Transverse colon (tissue), 4 donors: ENCODE results near the gene OGT. TPM values are rescaled to one million over a fixed set of nuclear protein-coding genes. Genes with fewer than 3 reads are reported as not detected.
A peak's percentile ranks its signal among the peaks of the same experiment; 100 is the strongest.

Experiments
- DNase-seq: peaks from one replicate; pipeline ENCODE4 v3.0.0-alpha.2; 2019
- H3K27ac ChIP-seq, 4 donors: fragments of 200-600 bp; sonication (generic); 2 replicates each; pipeline ENCODE4 v1.5.1; 2016 to 2018; ENCODE audit warnings: inconsistent platforms in 4 of 4
- H3K27me3 ChIP-seq: fragments of 200-600 bp; sonication (generic); 2 replicates; pipeline ENCODE4 v1.5.1; 2017; ENCODE audit warnings: inconsistent platforms
- H3K36me3 ChIP-seq, 4 donors: fragments of 200-600 bp; sonication (generic); 2 replicates each; pipeline ENCODE4 v1.5.1; 2017 to 2019; ENCODE audit warnings: inconsistent platforms in 4 of 4
- H3K4me1 ChIP-seq, 4 donors: fragments of 200-600 bp; sonication (generic); 2 replicates each; pipeline ENCODE4 v1.5.1; 2017 to 2020; ENCODE audit warnings: inconsistent platforms in 4 of 4
- H3K4me3 ChIP-seq, 4 donors: fragments of 200-600 bp; sonication (generic); 1 replicate in 1 of 4; 2 replicates in 3 of 4; pipeline versions ENCODE4 v1.5.1 to v1.6.1; 2017 to 2019; ENCODE audit warnings: inconsistent platforms in 4 of 4
- H3K9me3 ChIP-seq, 2 donors: fragments of 200-600 bp; sonication (generic); 2 replicates each; pipeline ENCODE4 v1.5.1; 2017 to 2019; ENCODE audit warnings: inconsistent platforms in 2 of 2
- CTCF ChIP-seq, 5 experiments: fragments of 200-600 bp in 3 of 5; fragments of 450-650 bp in 2 of 5; sonication (generic) in 3 of 5; IDR thresholded peaks; 1 replicate in 2 of 5; 2 replicates in 3 of 5; pipeline ENCODE4 v1.5.1; 2016 to 2017; ENCODE audit warnings: antibody characterized with exemption in 5 of 5, inconsistent platforms in 3 of 5, mild to moderate bottlenecking in 2 of 5, moderate library complexity in 1 of 5
- EP300 ChIP-seq: sonication (generic); formaldehyde crosslinking; IDR thresholded peaks from one replicate; pipeline ENCODE4 v1.6.1; 2017; ENCODE audit warnings: antibody characterized with exemption, low read depth
- POLR2A ChIP-seq: fragments of 450-650 bp; IDR thresholded peaks from one replicate; pipeline ENCODE4 v1.6.1; 2016; ENCODE audit warnings: antibody characterized with exemption, mild to moderate bottlenecking, moderate library complexity
- POLR2AphosphoS5 ChIP-seq, 3 donors: sonication (generic); formaldehyde crosslinking; IDR thresholded peaks; one replicate each; pipeline ENCODE4 v1.6.1; 2016; ENCODE audit warnings: antibody characterized with exemption in 3 of 3
- WGBS, 2 donors: methylation state at CpG; one replicate each; pipeline ENCODE4 v1.1.5; 2018; ENCODE audit warnings: low coverage in 1 of 2; 5-methylcytosine and 5-hydroxymethylcytosine counted together
- in situ Hi-C, 4 donors: fragments of 200-750 bp; cut with MboI; loops; one replicate each; pipeline versions ENCODE4 v1.15.0 to v1.15.1; 2017; ENCODE audit warnings: low sequenced_read_pairs in 3 of 4, low pct_ligation_motif_present in 1 of 4, low pct_unique_long_range_greater_than_20kb in 1 of 4
- intact Hi-C: fragments of 100-400 bp; cut with DNase I; formaldehyde crosslinking; loops from one replicate; pipeline ENCODE4 v1.15.1; 2023; ENCODE audit warnings: low total_unique reads
- total RNA-seq, 4 donors: library from RNA; depleted of rRNA; stranded (reverse); fragments of >200 nt; gene quantifications; one replicate each; pipeline ENCODE4 v1.1.0, GENCODE V29; 2016

The OGT gene
- total RNA-seq, 4 donors from 2014 or later, result 146 to 307 (median 237) TPM

- H3K4me1 ChIP-seq, result peaks cover 3 to 71% (median 19%) of the 10 kb centered on the region in 4 donors
- no peak for TF ChIP-seq CTCF (IDR thresholded peaks at IDR 0.05)
- no peak for TF ChIP-seq EP300
- TF ChIP-seq POLR2AphosphoS5 (IDR thresholded peaks at IDR 0.05), result no peak
- TF ChIP-seq POLR2A, result no peak
- no peaks in the 10 kb centered on the region for H3K9me3 ChIP-seq
- no peak for DNase-seq
- intact Hi-C loops, result no loop called here
- 32 to 47% methylated on average over 6 to 8 of the region's 8 CpGs for WGBS, 2 donors
- in situ Hi-C loops, result no loop called here
- no peak overlapping the region for H3K4me3 ChIP-seq
- no peaks in the 10 kb centered on the region for H3K27me3 ChIP-seq
- H3K36me3 ChIP-seq, result no peaks in the 10 kb centered on the region
- peak overlapping the region in 3 of 4 donors; percentile 29 to 47 (median 34) for H3K27ac ChIP-seq
Observed at GRCh38 chrX:71541210-71542022, 8.5 kb downstream of the OGT start.

GRCh38 chrX:71542411-71542810, 9.5 kb downstream of the OGT start:
- no peak for DNase-seq
- TF ChIP-seq CTCF (IDR thresholded peaks at IDR 0.05) (no peak), EP300 (no peak), POLR2AphosphoS5 (IDR thresholded peaks at IDR 0.05) (no peak), POLR2A (no peak)
- intact Hi-C loops, result no loop called here
- Histone ChIP-seq H3K9me3 (no peaks in the 10 kb centered on the region), H3K4me1 (peaks cover 3 to 67% (median 19%) of the 10 kb centered on the region in 4 donors), H3K36me3 (peaks cover 0 to 7% (median 0%) of the 10 kb centered on the region in 4 donors), H3K4me3 (no peak overlapping the region), H3K27me3 (no peaks in the 10 kb centered on the region), H3K27ac (peak overlapping the region; percentile 1 to 47 (median 32))
- 14% methylated on average over 1 of the region's 1 CpG; no CpG with 5 or more reads in 1 of the 2 donors for WGBS, 2 donors
- in situ Hi-C loops, result no loop called here

- intact Hi-C loops, result no loop called here
- WGBS, 2 donors, result 77% methylated on average over 2 of the region's 2 CpGs; no CpG with 5 or more reads in 1 of the 2 donors
- in situ Hi-C loops, result no loop called here
Observed at GRCh38 chrX:71542825-71543224, 9.9 kb downstream of the OGT start.

More at GRCh38 chrX:71542825-71543224, 9.9 kb downstream of the OGT start:
- Histone ChIP-seq H3K4me3 (no peak overlapping the region), H3K9me3 (no peaks in the 10 kb centered on the region), H3K36me3 (peaks cover 0 to 7% (median 0%) of the 10 kb centered on the region in 4 donors), H3K27ac (peak overlapping the region in 3 of 4 donors; percentile 1 to 29 (median 20)), H3K4me1 (peaks cover 3 to 63% (median 19%) of the 10 kb centered on the region in 4 donors), H3K27me3 (no peaks in the 10 kb centered on the region)
- DNase-seq, result no peak
- TF ChIP-seq POLR2A (no peak), EP300 (no peak), POLR2AphosphoS5 (IDR thresholded peaks at IDR 0.05) (no peak), CTCF (IDR thresholded peaks at IDR 0.05) (no peak)
